Smooth muscle cell (in vitro differentiated cells): ENCODE data around the gene CHRM3. TPM values are rescaled to one million over a fixed set of nuclear protein-coding genes. Genes with fewer than 3 reads are reported as not detected.

ENCODE experiments used
- DNase-seq: peaks from one replicate; lab custom pipeline; 2025; ENCODE audit not compliant: unreplicated experiment; lab: John Stamatoyannopoulos, UW
- H2AFZ ChIP-seq: fragments of 200-600 bp; sonication (generic); 2 replicates; pipeline ENCODE4 v1.6.0; 2016; ENCODE audit warnings: antibody characterized with exemption, low read depth, mild to moderate bottlenecking
- H3F3A ChIP-seq: fragments of 200-600 bp; sonication (generic); 2 replicates; pipeline ENCODE4 v1.6.0; 2017; ENCODE audit warnings: antibody characterized with exemption, low read depth
- H3K27ac ChIP-seq: fragments of 200-600 bp; sonication (generic); 2 replicates; pipeline ENCODE4 v1.5.1; 2016; ENCODE audit warnings: low read depth, mild to moderate bottlenecking
- H3K27me3 ChIP-seq: fragments of 200-600 bp; sonication (generic); 2 replicates; pipeline ENCODE4 v1.6.1; 2016; ENCODE audit warnings: low read depth, mild to moderate bottlenecking
- H3K36me3 ChIP-seq: fragments of 200-600 bp; sonication (generic); 2 replicates; pipeline ENCODE4 v1.5.1; 2016; ENCODE audit warnings: low read depth
- H3K4me1 ChIP-seq: fragments of 200-600 bp; sonication (generic); 2 replicates; pipeline ENCODE4 v1.5.1; 2016; ENCODE audit warnings: low read depth
- H3K4me2 ChIP-seq: fragments of 200-600 bp; sonication (generic); 2 replicates; pipeline ENCODE4 v1.6.0; 2016; ENCODE audit warnings: mild to moderate bottlenecking
- H3K4me3 ChIP-seq: fragments of 200-600 bp; sonication (generic); 2 replicates; pipeline ENCODE4 v1.5.1; 2016; ENCODE audit warnings: mild to moderate bottlenecking
- H3K79me2 ChIP-seq: fragments of 200-600 bp; sonication (generic); 2 replicates; pipeline ENCODE4 v1.6.0; 2016; ENCODE audit warnings: low read depth, mild to moderate bottlenecking
- H3K9ac ChIP-seq: fragments of 200-600 bp; sonication (generic); 2 replicates; pipeline ENCODE4 v1.6.0; 2016; ENCODE audit warnings: low read depth
- H3K9me3 ChIP-seq: fragments of 200-600 bp; sonication (generic); replicated peaks from 2 replicates; pipeline ENCODE4 v1.5.1; 2016; ENCODE audit warnings: low read depth
- H4K20me1 ChIP-seq: fragments of 200-600 bp; sonication (generic); 2 replicates; pipeline ENCODE4 v1.6.0; 2016; ENCODE audit warnings: low read depth
- CTCF ChIP-seq: fragments of 200-600 bp; sonication (generic); IDR thresholded peaks from 2 replicates; pipeline ENCODE4 v1.5.1; 2017; ENCODE audit warnings: borderline replicate concordance, mild to moderate bottlenecking, antibody characterized with exemption; ENCODE audit not compliant: insufficient read depth, poor library complexity, severe bottlenecking
- WGBS: methylation state at CpG from one replicate; pipeline ENCODE4 v1.1.7; 2016; ENCODE audit warnings: low lambda C conversion rate; 5-methylcytosine and 5-hydroxymethylcytosine counted together
- polyA plus RNA-seq: library from polyadenylated mRNA; unstranded; fragments of >200 nt; fragmentation: Nextera tagmentation; extraction: Ambion mirVana; gene quantifications from 2 replicates; pipeline ENCODE4 v1.2.1, GENCODE V29; 2016
- total RNA-seq: library from RNA; depleted of rRNA; stranded (reverse); fragments of >200 nt; gene quantifications from 2 replicates; pipeline ENCODE4 v1.2.3, GENCODE V29; 2014

CHRM3 gene
- total and polyA plus RNA-seq, 2 experiments from 2014 or later: 2.4 to 20.3 TPM

GRCh38 chr1:239426821-239427475, 40.6 kb downstream of the CHRM3 start:
- H3K4me1 ChIP-seq: no peaks in the 10 kb centered on the region
- no peak overlapping the region for H3K9ac ChIP-seq
- no peaks in the 10 kb centered on the region for H3K27me3 ChIP-seq
- H3K79me2 ChIP-seq: no peaks in the 10 kb centered on the region
- H3K4me2 ChIP-seq: no peak overlapping the region
- no peak overlapping the region for H3K4me3 ChIP-seq
- no peak for TF ChIP-seq CTCF
- no peak overlapping the region for H2AFZ ChIP-seq
- no peaks in the 10 kb centered on the region for H3K36me3 ChIP-seq
- no peaks in the 10 kb centered on the region for H3K9me3 ChIP-seq
- H3F3A ChIP-seq: no peaks in the 10 kb centered on the region
- WGBS: 87% methylated on average over 4 of the region's 4 CpGs
- H3K27ac ChIP-seq: no peak overlapping the region
- H4K20me1 ChIP-seq: no peaks in the 10 kb centered on the region
- DNase-seq: no peak

GRCh38 chr1:239427712-239428111, 41.3 kb downstream of the CHRM3 start:
- DNase-seq: no peak
- Histone ChIP-seq H3K4me3 (no peak overlapping the region), H2AFZ (no peak overlapping the region), H3K27ac (no peak overlapping the region), H4K20me1 (no peaks in the 10 kb centered on the region), H3K27me3 (no peaks in the 10 kb centered on the region), H3K4me1 (no peaks in the 10 kb centered on the region), H3K9me3 (no peaks in the 10 kb centered on the region), H3K79me2 (no peaks in the 10 kb centered on the region), H3F3A (no peaks in the 10 kb centered on the region), H3K9ac (no peak overlapping the region), H3K4me2 (no peak overlapping the region), H3K36me3 (no peaks in the 10 kb centered on the region)
- TF ChIP-seq CTCF: no peak
- WGBS: 89% methylated on average over 3 of the region's 3 CpGs

DNA sequence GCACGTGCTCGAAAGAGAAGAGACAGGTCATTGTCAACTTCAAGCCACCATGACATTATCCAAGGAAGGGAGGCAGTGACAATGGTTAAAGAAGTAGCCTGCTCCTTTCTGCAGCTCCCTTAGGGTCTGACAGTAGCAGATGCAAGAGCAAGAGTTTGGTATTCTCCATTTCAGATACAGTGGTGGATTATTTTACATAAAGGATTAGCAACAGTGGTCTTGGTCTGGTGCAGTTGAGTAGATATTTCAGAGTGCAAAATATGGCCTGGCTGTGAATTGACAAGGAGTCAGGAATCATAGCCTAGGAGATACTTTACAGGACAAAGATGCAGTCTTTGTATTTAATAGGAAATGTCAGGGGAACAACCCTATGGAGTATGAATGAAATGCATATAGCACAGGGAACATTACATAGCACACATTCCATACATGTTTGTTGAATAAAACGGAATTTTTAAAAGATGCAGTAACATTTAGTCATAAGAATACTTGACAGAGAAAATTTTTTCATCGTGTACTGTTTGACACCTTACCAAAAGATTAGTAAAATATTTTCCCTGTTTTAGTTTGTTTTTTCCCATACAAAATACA, 41.8 kb downstream of the CHRM3 start:
- no peak overlapping the region for H3K4me3 ChIP-seq
- H3K79me2 ChIP-seq: no peaks in the 10 kb centered on the region
- H4K20me1 ChIP-seq: no peaks in the 10 kb centered on the region
- H3F3A ChIP-seq: no peaks in the 10 kb centered on the region
- no peak for TF ChIP-seq CTCF
- H2AFZ ChIP-seq: no peak overlapping the region
- H3K27me3 ChIP-seq: no peaks in the 10 kb centered on the region
- H3K4me1 ChIP-seq: no peaks in the 10 kb centered on the region
- no peak overlapping the region for H3K27ac ChIP-seq
- H3K36me3 ChIP-seq: no peaks in the 10 kb centered on the region
- WGBS: 72% methylated on average over 4 of the region's 4 CpGs
- no peaks in the 10 kb centered on the region for H3K9me3 ChIP-seq
- no peak overlapping the region for H3K4me2 ChIP-seq
- no peak overlapping the region for H3K9ac ChIP-seq
- DNase-seq: no peak

DNA sequence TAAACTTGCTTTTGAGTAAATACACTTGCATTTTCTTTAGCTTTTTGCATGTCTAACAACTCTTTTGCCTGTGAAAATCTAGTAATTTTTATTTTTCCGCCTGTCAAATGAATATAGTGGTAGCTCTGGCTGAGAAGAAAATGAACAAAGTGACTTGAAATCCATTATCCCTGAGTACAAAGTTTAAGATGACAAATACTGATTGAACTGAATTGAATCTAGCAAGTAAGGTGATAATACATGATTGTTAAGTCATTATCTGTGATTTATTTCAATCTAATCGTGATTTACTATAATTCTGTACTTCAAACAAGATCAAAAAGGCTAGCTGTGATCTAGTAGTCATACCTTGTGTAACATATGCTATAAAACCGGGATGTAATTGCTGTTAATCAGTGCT, 42.8 kb downstream of the CHRM3 start:
- no peak for DNase-seq
- Histone ChIP-seq H3K27me3 (no peaks in the 10 kb centered on the region), H2AFZ (no peak overlapping the region), H3K4me3 (no peak overlapping the region), H3K4me2 (no peak overlapping the region), H3K9me3 (no peaks in the 10 kb centered on the region), H4K20me1 (no peaks in the 10 kb centered on the region), H3K9ac (no peak overlapping the region), H3K79me2 (no peaks in the 10 kb centered on the region), H3K36me3 (no peaks in the 10 kb centered on the region), H3K4me1 (no peaks in the 10 kb centered on the region), H3F3A (no peaks in the 10 kb centered on the region), H3K27ac (no peak overlapping the region)
- no peak for TF ChIP-seq CTCF
- 92% methylated on average over 3 of the region's 3 CpGs for WGBS
